Loucy (cell line): Measurements from ENCODE around the gene CTSH.

Experiments used
- H2AFZ ChIP-seq: fragments of 200-600 bp; sonication (generic); 2 replicates; pipeline ENCODE4 v1.6.0; 2016; ENCODE audit warnings: antibody characterized with exemption, mild to moderate bottlenecking, low read length, moderate library complexity
- H3F3A ChIP-seq: fragments of 200-600 bp; 2 replicates; pipeline ENCODE4 v1.6.0; 2016; ENCODE audit warnings: antibody characterized with exemption, low read depth, mild to moderate bottlenecking
- H3K27me3 ChIP-seq: fragments of 200-600 bp; sonication (generic); 2 replicates; pipeline ENCODE4 v1.6.1; 2014; ENCODE audit warnings: low read length, mild to moderate bottlenecking; ENCODE audit not compliant: insufficient read depth, poor library complexity, severe bottlenecking
- H3K36me3 ChIP-seq: fragments of 200-600 bp; sonication (generic); 2 replicates; pipeline ENCODE4 v1.6.1; 2016; ENCODE audit warnings: low read length; ENCODE audit not compliant: insufficient read depth
- H3K4me1 ChIP-seq: fragments of 200-600 bp; sonication (generic); 2 replicates; pipeline ENCODE4 v1.5.1; 2014; ENCODE audit warnings: low read length, mild to moderate bottlenecking; ENCODE audit not compliant: insufficient read depth, poor library complexity, severe bottlenecking
- H3K4me2 ChIP-seq: fragments of 200-600 bp; sonication (generic); 2 replicates; pipeline ENCODE4 v1.6.0; 2014; ENCODE audit warnings: antibody characterized with exemption, low read length, low read depth, mild to moderate bottlenecking; ENCODE audit not compliant: poor library complexity, severe bottlenecking
- H3K4me3 ChIP-seq: fragments of 200-600 bp; sonication (generic); 2 replicates; pipeline ENCODE4 v1.5.1; 2014; ENCODE audit warnings: low read length, mild to moderate bottlenecking, mixed read lengths; ENCODE audit not compliant: poor library complexity, severe bottlenecking
- H3K79me2 ChIP-seq: fragments of 200-600 bp; sonication (generic); 2 replicates; pipeline ENCODE4 v1.6.1; 2014; ENCODE audit warnings: low read length; ENCODE audit not compliant: insufficient read depth
- H3K9ac ChIP-seq: fragments of 200-600 bp; sonication (generic); 2 replicates; pipeline ENCODE4 v1.6.0; 2014; ENCODE audit warnings: mild to moderate bottlenecking, low read depth, low read length, moderate library complexity; ENCODE audit not compliant: poor library complexity, severe bottlenecking
- H3K9me2 ChIP-seq: fragments of 200-600 bp; sonication (generic); replicated peaks from 2 replicates; pipeline ENCODE4 v1.6.1; 2016; ENCODE audit warnings: low read depth, low read length, mixed read lengths
- H3K9me3 ChIP-seq: fragments of 200-600 bp; sonication (generic); 2 replicates; pipeline ENCODE4 v1.6.1; 2014; ENCODE audit warnings: mild to moderate bottlenecking, antibody characterized with exemption, low read length, low read depth; ENCODE audit not compliant: insufficient read depth
- H4K20me1 ChIP-seq: fragments of 200-600 bp; sonication (generic); 2 replicates; pipeline ENCODE4 v1.6.0; 2014; ENCODE audit warnings: antibody characterized with exemption, low read length, mild to moderate bottlenecking; ENCODE audit not compliant: insufficient read depth, poor library complexity, severe bottlenecking
- EZH2phosphoT487 ChIP-seq: fragments of 200-600 bp; IDR thresholded peaks from 2 replicates; pipeline ENCODE4 v1.6.1; 2018; ENCODE audit warnings: antibody characterized with exemption, mild to moderate bottlenecking, moderate library complexity, borderline replicate concordance
- TF ChIP-seq, protein P1 (sequence below): fragments of 200-600 bp; sonication (generic); conservative IDR thresholded peaks from 2 replicates; pipeline ENCODE4 v1.5.1; 2014; ENCODE audit warnings: mild to moderate bottlenecking, antibody characterized with exemption, low read length

Gene CTSH

GRCh38 chr15:78983146-78983918 is 38.5 kb upstream of the CTSH start:
- H4K20me1 ChIP-seq: no peaks in the 10 kb centered on the region
- TF ChIP-seq, protein P1, sequence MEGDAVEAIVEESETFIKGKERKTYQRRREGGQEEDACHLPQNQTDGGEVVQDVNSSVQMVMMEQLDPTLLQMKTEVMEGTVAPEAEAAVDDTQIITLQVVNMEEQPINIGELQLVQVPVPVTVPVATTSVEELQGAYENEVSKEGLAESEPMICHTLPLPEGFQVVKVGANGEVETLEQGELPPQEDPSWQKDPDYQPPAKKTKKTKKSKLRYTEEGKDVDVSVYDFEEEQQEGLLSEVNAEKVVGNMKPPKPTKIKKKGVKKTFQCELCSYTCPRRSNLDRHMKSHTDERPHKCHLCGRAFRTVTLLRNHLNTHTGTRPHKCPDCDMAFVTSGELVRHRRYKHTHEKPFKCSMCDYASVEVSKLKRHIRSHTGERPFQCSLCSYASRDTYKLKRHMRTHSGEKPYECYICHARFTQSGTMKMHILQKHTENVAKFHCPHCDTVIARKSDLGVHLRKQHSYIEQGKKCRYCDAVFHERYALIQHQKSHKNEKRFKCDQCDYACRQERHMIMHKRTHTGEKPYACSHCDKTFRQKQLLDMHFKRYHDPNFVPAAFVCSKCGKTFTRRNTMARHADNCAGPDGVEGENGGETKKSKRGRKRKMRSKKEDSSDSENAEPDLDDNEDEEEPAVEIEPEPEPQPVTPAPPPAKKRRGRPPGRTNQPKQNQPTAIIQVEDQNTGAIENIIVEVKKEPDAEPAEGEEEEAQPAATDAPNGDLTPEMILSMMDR: no peak
- no peak for TF ChIP-seq EZH2phosphoT487
- no peaks in the 10 kb centered on the region for H3K9me3 ChIP-seq
- H3K9ac ChIP-seq: no peak overlapping the region
- no peak overlapping the region for H3K4me2 ChIP-seq
- H3K79me2 ChIP-seq: no peaks in the 10 kb centered on the region
- no peaks in the 10 kb centered on the region for H3K4me1 ChIP-seq
- H2AFZ ChIP-seq: no peak overlapping the region
- no peaks in the 10 kb centered on the region for H3K27me3 ChIP-seq
- H3K9me2 ChIP-seq: no peaks in the 10 kb centered on the region
- no peak overlapping the region for H3K4me3 ChIP-seq
- H3K36me3 ChIP-seq: no peaks in the 10 kb centered on the region
- no peaks in the 10 kb centered on the region for H3F3A ChIP-seq

DNA sequence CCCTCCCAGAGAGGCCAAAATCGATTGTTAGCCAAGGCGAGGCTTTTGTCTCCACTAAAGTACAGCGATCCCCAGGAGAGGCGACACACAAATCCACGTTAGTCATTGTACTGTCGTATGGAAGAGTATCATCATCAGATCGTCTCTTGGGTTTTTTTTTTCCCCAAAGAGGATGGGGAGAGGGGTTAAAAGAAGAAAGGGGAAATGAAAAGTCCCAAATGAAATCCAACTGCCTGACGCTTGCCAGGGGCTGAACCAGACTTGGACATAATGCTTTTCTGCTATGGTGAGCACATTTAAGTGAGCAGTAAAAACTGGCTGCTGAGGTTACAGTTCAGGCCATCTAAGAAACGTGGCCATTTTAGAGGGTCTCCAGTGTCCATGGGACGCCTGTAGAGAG is 37.9 kb upstream of the CTSH start:
- no peak overlapping the region for H2AFZ ChIP-seq
- H3K36me3 ChIP-seq: no peaks in the 10 kb centered on the region
- H3K9me3 ChIP-seq: no peaks in the 10 kb centered on the region
- no peaks in the 10 kb centered on the region for H3F3A ChIP-seq
- H3K9me2 ChIP-seq: no peaks in the 10 kb centered on the region
- peaks cover 1% of the 10 kb centered on the region for H3K4me1 ChIP-seq
- H3K4me3 ChIP-seq: no peak overlapping the region
- TF ChIP-seq, protein P1: no peak
- no peak for TF ChIP-seq EZH2phosphoT487
- H3K9ac ChIP-seq: no peak overlapping the region
- no peaks in the 10 kb centered on the region for H3K79me2 ChIP-seq
- no peaks in the 10 kb centered on the region for H4K20me1 ChIP-seq
- no peak overlapping the region for H3K4me2 ChIP-seq
- H3K27me3 ChIP-seq: no peaks in the 10 kb centered on the region

DNA sequence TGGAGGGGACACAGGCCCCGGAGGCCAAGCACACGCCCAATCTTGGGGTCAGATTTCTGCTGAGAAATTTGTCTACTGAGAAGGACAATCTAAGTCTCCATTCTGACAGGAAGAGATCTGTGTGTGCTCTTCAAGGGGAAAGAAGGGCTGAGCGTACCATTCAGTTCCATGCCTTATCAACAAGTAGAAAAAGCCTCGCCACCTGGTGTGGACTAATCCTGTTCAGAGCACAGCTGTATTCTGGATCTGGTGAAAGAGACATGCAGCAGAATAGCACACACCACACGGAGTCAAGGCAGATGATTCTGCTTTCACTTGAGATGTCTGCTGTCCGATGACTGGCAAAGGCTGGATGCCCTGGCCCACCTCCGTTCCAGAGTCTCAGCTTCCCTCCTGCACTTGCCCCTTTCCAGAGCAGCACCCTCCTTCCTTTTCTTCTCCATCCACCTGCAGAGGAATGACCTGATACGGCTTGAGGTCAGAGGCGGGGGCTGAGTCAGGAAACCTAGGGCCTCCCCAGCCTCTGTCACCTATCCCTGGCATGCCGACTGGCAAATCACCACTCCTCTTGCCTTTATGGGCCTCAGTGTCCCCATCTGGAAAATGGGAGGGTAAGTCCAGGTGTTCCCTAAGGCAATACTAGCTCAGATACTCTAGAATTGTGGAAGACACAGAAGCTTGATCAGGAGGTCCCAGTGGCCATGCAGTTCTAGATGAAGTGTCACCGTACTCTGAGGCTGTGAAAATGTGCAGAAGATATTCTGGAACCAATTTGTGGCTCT is 36.9 kb upstream of the CTSH start:
- no peak for TF ChIP-seq EZH2phosphoT487
- TF ChIP-seq, protein P1: no peak
- Histone ChIP-seq H3K4me3 (no peak overlapping the region), H4K20me1 (no peaks in the 10 kb centered on the region), H3K9me3 (no peaks in the 10 kb centered on the region), H2AFZ (no peak overlapping the region), H3K79me2 (no peaks in the 10 kb centered on the region), H3K36me3 (no peaks in the 10 kb centered on the region), H3K4me2 (no peak overlapping the region), H3F3A (no peaks in the 10 kb centered on the region), H3K4me1 (peaks cover 3% of the 10 kb centered on the region), H3K9ac (no peak overlapping the region), H3K9me2 (no peaks in the 10 kb centered on the region), H3K27me3 (no peaks in the 10 kb centered on the region)
